ENCODE measurements around the gene SEC61B. TPM values are rescaled to one million over a fixed set of nuclear protein-coding genes. Genes with fewer than 3 reads are reported as not detected.

SEC61B gene
- total RNA-seq, 4 donors from 2014 or later = 66.5 to 134 (median 84.9) TPM

DNA sequence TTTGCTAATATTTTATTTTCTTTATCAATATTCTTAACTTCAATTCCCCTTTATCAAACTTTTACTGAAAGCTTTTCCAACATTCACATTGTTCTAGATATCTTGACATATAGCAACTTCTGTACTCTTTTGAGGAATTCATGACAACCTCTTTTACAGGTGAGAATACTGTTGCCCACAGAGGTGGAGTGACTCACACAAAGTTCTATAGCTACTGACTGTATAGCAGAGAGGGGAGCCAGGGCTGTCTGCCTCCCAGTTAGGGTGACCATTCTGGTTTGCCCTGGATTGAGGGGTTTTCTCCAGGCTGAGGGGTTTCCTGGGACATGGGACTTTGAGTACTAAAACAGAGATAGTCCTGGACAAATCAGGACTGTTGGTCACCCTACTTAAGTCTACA is 16.2 kb downstream of the SEC61B start:
- Histone ChIP-seq H3K4me1 (no peaks in the 10 kb centered on the region), H3K27ac (no peak overlapping the region), H3K9me3 (no peaks in the 10 kb centered on the region), H3K4me3 (no peak overlapping the region), H3K27me3 (no peaks in the 10 kb centered on the region), H3K36me3 (peaks cover under 1% of the 10 kb centered on the region)
- TF ChIP-seq EP300 (IDR thresholded peaks at IDR 0.05) (no peak), POLR2AphosphoS5 (IDR thresholded peaks at IDR 0.05) (no peak), POLR2A (IDR thresholded peaks at IDR 0.05) (no peak)
- TF ChIP-seq, protein P1, sequence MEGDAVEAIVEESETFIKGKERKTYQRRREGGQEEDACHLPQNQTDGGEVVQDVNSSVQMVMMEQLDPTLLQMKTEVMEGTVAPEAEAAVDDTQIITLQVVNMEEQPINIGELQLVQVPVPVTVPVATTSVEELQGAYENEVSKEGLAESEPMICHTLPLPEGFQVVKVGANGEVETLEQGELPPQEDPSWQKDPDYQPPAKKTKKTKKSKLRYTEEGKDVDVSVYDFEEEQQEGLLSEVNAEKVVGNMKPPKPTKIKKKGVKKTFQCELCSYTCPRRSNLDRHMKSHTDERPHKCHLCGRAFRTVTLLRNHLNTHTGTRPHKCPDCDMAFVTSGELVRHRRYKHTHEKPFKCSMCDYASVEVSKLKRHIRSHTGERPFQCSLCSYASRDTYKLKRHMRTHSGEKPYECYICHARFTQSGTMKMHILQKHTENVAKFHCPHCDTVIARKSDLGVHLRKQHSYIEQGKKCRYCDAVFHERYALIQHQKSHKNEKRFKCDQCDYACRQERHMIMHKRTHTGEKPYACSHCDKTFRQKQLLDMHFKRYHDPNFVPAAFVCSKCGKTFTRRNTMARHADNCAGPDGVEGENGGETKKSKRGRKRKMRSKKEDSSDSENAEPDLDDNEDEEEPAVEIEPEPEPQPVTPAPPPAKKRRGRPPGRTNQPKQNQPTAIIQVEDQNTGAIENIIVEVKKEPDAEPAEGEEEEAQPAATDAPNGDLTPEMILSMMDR (IDR thresholded peaks at IDR 0.05) = no peak
- DNase-seq (ENCODE audit: low spot score in 2 of 2) = no peak

DNA sequence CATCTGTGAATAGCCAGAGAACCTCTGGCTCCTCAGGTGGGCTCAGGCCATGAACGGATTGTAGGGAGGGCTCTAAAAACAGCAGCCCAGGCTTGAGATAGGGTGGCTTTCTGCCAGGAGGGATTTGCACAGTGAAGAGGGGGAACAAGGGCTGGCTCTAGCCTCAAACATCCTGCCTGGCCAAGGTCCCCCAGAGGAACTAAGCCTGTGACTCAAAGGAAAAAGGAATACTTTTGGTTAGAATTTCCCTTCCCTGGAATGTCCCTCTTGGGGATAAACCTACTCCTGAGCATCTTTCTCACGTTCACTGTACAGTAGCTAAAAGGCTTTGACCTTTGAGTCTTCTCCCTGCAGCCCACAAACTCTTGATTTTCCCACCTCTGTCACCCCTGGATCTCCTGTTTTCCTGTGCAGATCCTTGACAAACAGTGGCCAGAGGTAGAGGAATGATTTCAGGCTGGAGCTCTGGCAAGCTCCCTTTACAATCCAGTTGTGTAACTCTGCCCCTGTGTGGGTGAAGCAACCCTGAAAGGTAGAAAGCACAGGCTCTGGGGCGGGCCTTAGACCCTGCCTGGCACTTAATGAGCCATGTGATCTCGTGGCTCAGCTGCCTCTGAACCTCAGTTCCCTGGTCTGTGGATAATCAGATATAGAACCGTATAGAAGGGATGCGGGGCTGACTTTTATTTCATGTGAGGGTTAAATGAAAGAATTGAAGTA is 17.4 kb downstream of the SEC61B start:
- WGBS = 63% methylated on average over 6 of the region's 6 CpGs
- no peak overlapping the region for H3K27ac ChIP-seq
- H3K9me3 ChIP-seq = no peaks in the 10 kb centered on the region
- H3K36me3 ChIP-seq = peaks cover 7% of the 10 kb centered on the region
- no peak for DNase-seq (ENCODE audit: low spot score in 2 of 2)
- TF ChIP-seq EP300 (IDR thresholded peaks at IDR 0.05) (no peak), POLR2A (IDR thresholded peaks at IDR 0.05) (no peak), POLR2AphosphoS5 (IDR thresholded peaks at IDR 0.05) (no peak)
- TF ChIP-seq, protein P1 (IDR thresholded peaks at IDR 0.05) = no peak
- no peaks in the 10 kb centered on the region for H3K4me1 ChIP-seq
- H3K27me3 ChIP-seq = no peaks in the 10 kb centered on the region
- H3K4me3 ChIP-seq = no peak overlapping the region

DNA sequence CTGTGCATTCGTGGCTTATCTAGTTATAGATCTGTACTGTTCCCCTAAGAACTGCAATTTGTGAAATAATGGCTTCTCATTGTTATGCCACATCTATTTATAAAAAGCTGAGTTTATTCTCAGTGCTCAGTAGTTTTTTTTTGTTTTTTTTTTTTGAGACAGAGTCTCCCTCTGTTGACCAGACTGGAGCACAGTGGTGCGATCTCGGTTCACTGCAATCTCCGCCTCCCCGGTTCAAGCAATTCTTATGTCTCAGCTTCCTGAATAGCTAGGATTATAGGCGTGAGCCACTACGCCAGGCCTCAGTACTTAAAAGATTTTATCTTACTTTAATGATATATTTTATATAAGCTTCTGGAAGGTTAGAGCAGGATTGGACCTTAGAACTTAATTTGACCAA is 19.0 kb downstream of the SEC61B start:
- H3K27ac ChIP-seq = no peak overlapping the region
- WGBS = 83% methylated on average over 7 of the region's 7 CpGs
- no peak for DNase-seq (ENCODE audit: low spot score in 2 of 2)
- H3K27me3 ChIP-seq = no peaks in the 10 kb centered on the region
- TF ChIP-seq, protein P1 (IDR thresholded peaks at IDR 0.05) = no peak
- TF ChIP-seq POLR2A (IDR thresholded peaks at IDR 0.05) (no peak), EP300 (IDR thresholded peaks at IDR 0.05) (no peak), POLR2AphosphoS5 (IDR thresholded peaks at IDR 0.05) (no peak)
- no peaks in the 10 kb centered on the region for H3K9me3 ChIP-seq
- peaks cover 7% of the 10 kb centered on the region for H3K36me3 ChIP-seq
- H3K4me1 ChIP-seq = no peaks in the 10 kb centered on the region
- H3K4me3 ChIP-seq = no peak overlapping the region

DNA sequence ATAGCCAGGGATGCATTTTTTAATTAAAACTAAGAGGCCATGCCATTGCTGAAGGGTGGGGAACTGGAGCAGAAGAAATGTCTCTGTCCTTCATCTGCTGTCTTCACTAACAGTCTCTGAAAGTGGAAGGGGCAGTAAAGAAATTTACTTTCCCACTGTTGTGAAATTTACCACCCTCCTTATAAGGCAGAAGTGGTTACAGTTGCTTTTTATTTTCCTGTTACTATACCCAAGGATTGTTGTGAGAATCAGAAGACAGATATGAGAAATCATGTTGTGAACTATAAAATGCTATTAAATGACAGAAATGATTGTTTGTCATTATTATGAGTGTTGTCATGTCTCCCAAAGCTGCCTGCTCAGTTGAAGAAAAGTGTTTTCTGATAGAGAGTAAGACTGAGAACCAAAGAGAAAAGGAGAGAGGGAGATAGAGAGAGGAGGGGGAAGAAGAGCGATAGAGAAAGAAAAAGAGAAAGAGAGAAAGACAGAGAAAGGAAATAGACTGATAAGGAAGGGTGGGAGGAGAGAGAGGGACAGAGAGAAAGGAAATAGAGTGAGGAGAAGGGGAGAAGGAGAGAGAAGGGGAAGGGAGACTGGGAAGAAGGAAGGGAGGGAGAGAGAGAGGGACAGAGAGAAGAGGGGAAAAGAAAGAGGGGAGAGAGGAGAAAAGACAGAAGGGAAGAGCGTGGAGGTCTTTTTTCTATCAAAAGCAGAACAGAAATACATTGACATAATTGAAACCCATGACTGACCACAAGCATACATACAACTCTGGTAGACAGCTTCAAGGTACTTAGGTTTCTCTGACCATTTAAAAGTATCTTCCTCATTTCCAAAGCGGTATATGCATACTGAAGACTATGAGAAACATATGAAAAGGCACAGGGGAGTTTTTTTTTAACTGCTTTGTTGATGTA is 22.5 kb downstream of the SEC61B start:
- H3K27me3 ChIP-seq = no peaks in the 10 kb centered on the region
- H3K36me3 ChIP-seq = peaks cover 7% of the 10 kb centered on the region
- H3K4me1 ChIP-seq = no peaks in the 10 kb centered on the region
- H3K4me3 ChIP-seq = no peak overlapping the region
- no peaks in the 10 kb centered on the region for H3K9me3 ChIP-seq
- TF ChIP-seq POLR2AphosphoS5 (IDR thresholded peaks at IDR 0.05) (no peak), POLR2A (IDR thresholded peaks at IDR 0.05) (no peak), EP300 (IDR thresholded peaks at IDR 0.05) (no peak)
- TF ChIP-seq, protein P1 (IDR thresholded peaks at IDR 0.05) = no peak
- no peak overlapping the region for H3K27ac ChIP-seq
- no peak for DNase-seq (ENCODE audit: low spot score in 2 of 2)
- WGBS = 76% methylated on average over 3 of the region's 3 CpGs

DNA sequence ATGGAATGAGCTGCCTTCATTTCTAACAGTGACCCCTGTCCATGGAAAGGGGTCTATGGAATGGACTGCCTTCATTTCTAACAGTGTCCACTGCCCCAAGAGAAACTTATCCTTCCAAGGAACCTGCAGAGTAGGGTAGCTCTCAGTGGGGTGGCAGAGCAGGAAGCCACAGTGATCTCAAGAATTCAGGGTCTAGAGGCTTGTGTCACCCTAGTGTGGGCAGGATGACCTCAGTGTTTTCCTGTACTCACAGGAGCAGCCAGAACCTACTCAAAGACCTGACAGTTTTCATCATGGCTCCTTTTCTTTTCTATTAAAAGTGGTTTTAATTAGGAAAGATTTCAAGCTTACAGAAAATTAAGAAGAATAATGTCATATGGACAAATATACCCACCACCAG is 27.5 kb downstream of the SEC61B start:
- no peak overlapping the region for H3K27ac ChIP-seq
- H3K27me3 ChIP-seq = no peaks in the 10 kb centered on the region
- no peaks in the 10 kb centered on the region for H3K4me1 ChIP-seq

More for the DNA sequence above, 27.5 kb downstream of the SEC61B start:
- TF ChIP-seq POLR2A (IDR thresholded peaks at IDR 0.05) (no peak), POLR2AphosphoS5 (IDR thresholded peaks at IDR 0.05) (no peak), EP300 (IDR thresholded peaks at IDR 0.05) (no peak)
- TF ChIP-seq, protein P1 (IDR thresholded peaks at IDR 0.05) = no peak
- Histone ChIP-seq H3K9me3 (no peaks in the 10 kb centered on the region), H3K36me3 (no peaks in the 10 kb centered on the region), H3K4me3 (no peak overlapping the region)
- no peak for DNase-seq (ENCODE audit: low spot score in 2 of 2)
